K562 (cell line): ENCODE data around the gene CLCN6. TPM values are rescaled to one million over a fixed set of nuclear protein-coding genes. Genes with fewer than 3 reads are reported as not detected.

Source experiments
- CBX1 ChIP-seq: sonication (generic); IDR thresholded peaks from 2 replicates; pipeline ENCODE4 v1.6.1; 2016; ENCODE audit warnings: antibody characterized with exemption, low read depth, mild to moderate bottlenecking
- CBX8 ChIP-seq: fragments of 200-600 bp; sonication (generic); IDR thresholded peaks from 2 replicates; pipeline ENCODE4 v1.6.1; 2012; ENCODE audit warnings: borderline replicate concordance, mixed run types, low read depth, mild to moderate bottlenecking, moderate library complexity, mixed read lengths, low read length, control low read depth, inconsistent platforms; ENCODE audit not compliant: poor library complexity, severe bottlenecking; ENCODE audit errors: extremely low read depth
- COPS2 ChIP-seq: fragments of 450-650 bp; conservative IDR thresholded peaks from 2 replicates; pipeline ENCODE4 v1.6.1; 2016; ENCODE audit warnings: mild to moderate bottlenecking, moderate library complexity
- CREB3 ChIP-seq: fragments of 450-650 bp; conservative IDR thresholded peaks from 2 replicates; pipeline ENCODE4 v1.6.1; 2016; ENCODE audit warnings: missing genetic modification characterization, low read depth, mild to moderate bottlenecking, missing compliant biosample characterization, moderate library complexity
- GTF2E2 ChIP-seq: fragments of 200-800 bp; sonication (Bioruptor generic); IDR thresholded peaks from 2 replicates; pipeline ENCODE4 v1.6.1; 2016; ENCODE audit warnings: missing genetic modification characterization, missing compliant biosample characterization
- JUNB ChIP-seq: fragments of 450-650 bp; formaldehyde crosslinking; conservative IDR thresholded peaks from 2 replicates; pipeline ENCODE4 v1.4.0; 2020; ENCODE audit warnings: mild to moderate bottlenecking
- MBD1 ChIP-seq: fragments of 250-450 bp; sonication (Bioruptor Pico); IDR thresholded peaks from 2 replicates; pipeline ENCODE4 v1.8.0; 2022; ENCODE audit warnings: inconsistent platforms
- POLR2AphosphoS5 ChIP-seq: IDR thresholded peaks from 2 replicates; pipeline ENCODE4 v1.6.1; 2011; ENCODE audit warnings: mild to moderate bottlenecking, low read depth, low read length, moderate library complexity; ENCODE audit not compliant: control insufficient read depth, insufficient read depth
- RFX1 ChIP-seq: fragments of 450-650 bp; IDR thresholded peaks from 2 replicates; pipeline ENCODE4 v1.6.1; 2016; ENCODE audit warnings: mild to moderate bottlenecking, moderate library complexity
- RFX5 ChIP-seq: IDR thresholded peaks from 2 replicates; pipeline ENCODE4 v1.6.1; 2011; ENCODE audit warnings: low read depth, mild to moderate bottlenecking, improper control_type of control experiment, low read length
- SMAD4 ChIP-seq: fragments of 250-450 bp; sonication (Bioruptor Pico); conservative IDR thresholded peaks from 2 replicates; pipeline ENCODE4 v1.8.0; 2021; ENCODE audit warnings: inconsistent platforms, mild to moderate bottlenecking, moderate library complexity
- TCF7L2 ChIP-seq: fragments of 150-350 bp; IDR thresholded peaks from 2 replicates; pipeline ENCODE4 v1.6.1; 2016; ENCODE audit warnings: low read depth, mild to moderate bottlenecking, low read length, moderate library complexity
- ZNF175 ChIP-seq: fragments of 200-800 bp; sonication (Bioruptor generic); IDR thresholded peaks from 2 replicates; pipeline ENCODE4 v1.6.1; 2016; ENCODE audit warnings: low read depth, mild to moderate bottlenecking, missing genetic modification characterization, missing compliant biosample characterization
- ZNF3 ChIP-seq: fragments of 250-450 bp; sonication (Bioruptor Pico); IDR thresholded peaks from 2 replicates; pipeline ENCODE4 v1.5.0; 2021; ENCODE audit warnings: mild to moderate bottlenecking, moderate library complexity
- ZNF384 ChIP-seq: IDR thresholded peaks from 2 replicates; pipeline ENCODE4 v1.6.1; 2012; ENCODE audit warnings: low read depth, low read length, improper control_type of control experiment
- polyA plus RNA-seq, 8 experiments: library from polyadenylated mRNA; depleted of rRNA in 4 of 8; stranded (reverse) in 5 of 8; unstranded in 3 of 8; fragments of >200 nt; fragmentation: Nextera tagmentation in 2 of 8; fragmentation: Illumina TruSeq in 1 of 8; extraction: Ambion mirVana in 2 of 8; extraction: Trizol in 1 of 8; gene quantifications; 2 replicates each; pipeline versions ENCODE4 v1.2.1 to v1.2.3, GENCODE V29; 2011 to 2014; ENCODE audit warnings: inconsistent platforms in 1 of 8, missing spikeins in 1 of 8
- total RNA-seq, 7 experiments: library from RNA; depleted of rRNA in 6 of 7; stranded (reverse); fragments of >200 nt in 6 of 7; fragmentation: Illumina TruSeq in 2 of 7; extraction: Trizol in 2 of 7; gene quantifications; 2 replicates each; pipeline versions ENCODE4 v1.2.1 to v1.2.3, GENCODE V29; 2011 to 2021; ENCODE audit warnings: low replicate concordance in 1 of 7
- TF ChIP-seq, protein P1 (sequence below): fragments of 450-650 bp; IDR thresholded peaks from 2 replicates; pipeline ENCODE4 v1.6.1; 2016; ENCODE audit warnings: low read depth

Gene CLCN6
- total and polyA plus RNA-seq, 9 of the 15 experiments (the other 6 are each of a cell fraction or from before 2014, with no cell fraction given) = 2.0 to 21.8 (median 13.6) TPM

DNA sequence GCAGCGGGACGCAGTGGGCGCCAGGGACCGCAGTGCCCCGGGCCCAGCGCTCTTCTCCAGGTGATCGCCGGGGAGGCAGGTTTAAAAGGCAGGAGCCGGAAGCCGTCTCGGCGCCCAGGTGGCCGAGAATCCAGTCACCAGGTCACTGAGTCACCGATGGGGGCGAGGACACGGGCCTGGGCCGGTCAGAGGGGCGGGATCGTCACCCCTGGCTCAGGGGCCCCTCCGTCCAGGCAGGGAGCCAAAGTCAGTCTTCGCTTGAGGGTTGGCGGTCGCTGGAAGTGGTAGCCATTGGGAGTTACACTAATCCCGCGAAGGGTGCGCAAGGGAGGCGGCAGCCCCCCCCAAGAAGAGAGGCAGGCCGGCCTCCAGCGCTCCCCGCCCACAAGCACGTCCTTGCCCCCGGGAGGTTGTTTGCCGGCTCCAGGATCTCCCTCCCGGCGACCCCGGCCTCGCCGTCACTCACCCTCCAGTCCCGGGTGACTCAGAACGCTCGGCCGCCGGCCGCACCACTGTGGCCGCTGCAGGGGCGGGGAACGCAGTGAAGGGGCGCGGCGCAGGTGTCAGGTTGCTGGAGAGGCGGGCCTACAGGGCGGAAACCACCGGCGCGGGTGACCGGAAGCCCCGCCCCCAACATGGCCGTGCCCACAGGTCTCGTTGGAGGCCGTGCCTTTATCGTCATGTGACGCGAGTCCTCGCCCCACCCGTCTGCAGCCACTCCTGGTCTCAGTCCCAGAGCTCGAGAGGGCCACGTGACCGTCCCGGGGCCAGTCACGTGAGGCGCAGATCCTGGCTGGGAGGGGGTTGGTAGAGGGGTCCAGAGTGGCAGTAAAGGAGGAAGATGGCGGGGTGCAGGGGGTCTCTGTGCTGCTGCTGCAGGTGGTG, at the start of gene CLCN6, which contains the start of gene MTHFR (continued):
- TF ChIP-seq POLR2AphosphoS5 (peak; percentile 92), CBX1 (peak; percentile 7; the same call in 1 of the 2 replicates), CBX8 (no peak), MBD1 (CRISPR knock-in tag) (no peak), COPS2 (no peak), RFX1 (no peak), ZNF175 (CRISPR knock-in tag) (peak; percentile 44; the same call in 1 of the 2 replicates), GTF2E2 (tag) (peak; percentile 88), JUNB (CRISPR knock-in tag) (no peak; the same call in 1 of the 2 replicates), TCF7L2 (peak; percentile 52; the same call in 1 of the 2 replicates), ZNF3 (CRISPR knock-in tag) (no peak), SMAD4 (CRISPR knock-in tag) (peak; percentile 64), CREB3 (no peak), RFX5 (no peak), ZNF384 (no peak)
- TF ChIP-seq, protein P1, sequence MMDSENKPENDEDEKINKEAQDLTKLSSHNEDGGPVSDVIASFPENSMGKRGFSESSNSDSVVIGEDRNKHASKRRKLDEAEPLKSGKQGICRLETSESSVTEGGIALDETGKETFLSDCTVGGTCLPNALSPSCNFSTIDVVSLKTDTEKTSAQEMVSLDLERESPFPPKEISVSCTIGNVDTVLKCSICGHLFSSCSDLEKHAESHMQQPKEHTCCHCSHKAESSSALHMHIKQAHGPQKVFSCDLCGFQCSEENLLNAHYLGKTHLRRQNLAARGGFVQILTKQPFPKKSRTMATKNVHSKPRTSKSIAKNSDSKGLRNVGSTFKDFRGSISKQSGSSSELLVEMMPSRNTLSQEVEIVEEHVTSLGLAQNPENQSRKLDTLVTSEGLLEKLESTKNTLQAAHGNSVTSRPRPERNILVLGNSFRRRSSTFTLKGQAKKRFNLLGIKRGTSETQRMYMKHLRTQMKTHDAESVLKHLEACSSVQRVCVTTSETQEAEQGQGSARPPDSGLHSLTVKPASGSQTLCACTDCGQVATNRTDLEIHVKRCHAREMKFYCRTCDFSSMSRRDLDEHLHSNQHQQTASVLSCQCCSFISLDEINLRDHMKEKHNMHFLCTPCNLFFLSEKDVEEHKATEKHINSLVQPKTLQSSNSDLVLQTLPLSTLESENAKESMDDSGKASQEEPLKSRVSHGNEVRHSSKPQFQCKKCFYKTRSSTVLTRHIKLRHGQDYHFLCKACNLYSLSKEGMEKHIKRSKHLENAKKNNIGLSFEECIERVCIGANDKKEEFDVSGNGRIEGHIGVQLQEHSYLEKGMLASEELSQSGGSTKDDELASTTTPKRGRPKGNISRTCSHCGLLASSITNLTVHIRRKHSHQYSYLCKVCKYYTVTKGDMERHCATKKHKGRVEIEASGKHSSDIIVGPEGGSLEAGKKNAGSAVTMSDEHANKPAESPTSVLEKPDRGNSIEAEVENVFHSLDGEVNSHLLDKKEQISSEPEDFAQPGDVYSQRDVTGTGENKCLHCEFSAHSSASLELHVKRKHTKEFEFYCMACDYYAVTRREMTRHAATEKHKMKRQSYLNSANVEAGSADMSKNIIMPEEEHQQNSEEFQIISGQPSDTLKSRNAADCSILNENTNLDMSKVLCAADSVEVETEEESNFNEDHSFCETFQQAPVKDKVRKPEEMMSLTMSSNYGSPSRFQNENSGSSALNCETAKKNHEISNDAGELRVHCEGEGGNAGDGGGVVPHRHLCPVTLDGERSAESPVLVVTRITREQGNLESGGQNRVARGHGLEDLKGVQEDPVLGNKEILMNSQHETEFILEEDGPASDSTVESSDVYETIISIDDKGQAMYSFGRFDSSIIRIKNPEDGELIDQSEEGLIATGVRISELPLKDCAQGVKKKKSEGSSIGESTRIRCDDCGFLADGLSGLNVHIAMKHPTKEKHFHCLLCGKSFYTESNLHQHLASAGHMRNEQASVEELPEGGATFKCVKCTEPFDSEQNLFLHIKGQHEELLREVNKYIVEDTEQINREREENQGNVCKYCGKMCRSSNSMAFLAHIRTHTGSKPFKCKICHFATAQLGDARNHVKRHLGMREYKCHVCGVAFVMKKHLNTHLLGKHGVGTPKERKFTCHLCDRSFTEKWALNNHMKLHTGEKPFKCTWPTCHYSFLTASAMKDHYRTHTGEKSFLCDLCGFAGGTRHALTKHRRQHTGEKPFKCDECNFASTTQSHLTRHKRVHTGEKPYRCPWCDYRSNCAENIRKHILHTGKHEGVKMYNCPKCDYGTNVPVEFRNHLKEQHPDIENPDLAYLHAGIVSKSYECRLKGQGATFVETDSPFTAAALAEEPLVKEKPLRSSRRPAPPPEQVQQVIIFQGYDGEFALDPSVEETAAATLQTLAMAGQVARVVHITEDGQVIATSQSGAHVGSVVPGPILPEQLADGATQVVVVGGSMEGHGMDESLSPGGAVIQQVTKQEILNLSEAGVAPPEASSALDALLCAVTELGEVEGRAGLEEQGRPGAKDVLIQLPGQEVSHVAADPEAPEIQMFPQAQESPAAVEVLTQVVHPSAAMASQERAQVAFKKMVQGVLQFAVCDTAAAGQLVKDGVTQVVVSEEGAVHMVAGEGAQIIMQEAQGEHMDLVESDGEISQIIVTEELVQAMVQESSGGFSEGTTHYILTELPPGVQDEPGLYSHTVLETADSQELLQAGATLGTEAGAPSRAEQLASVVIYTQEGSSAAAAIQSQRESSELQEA = no peak
